Breast epithelium (tissue), 4 donors: ENCODE data around the gene SLA2. TPM values are rescaled to one million over a fixed set of nuclear protein-coding genes. Genes with fewer than 3 reads are reported as not detected.

Experiments used
- DNase-seq, 2 donors: peaks; one replicate each; pipeline ENCODE4 v3.0.0-alpha.2; 2019; ENCODE audit warnings: low spot score in 2 of 2
- H3K27ac ChIP-seq, 2 donors: fragments of 200-600 bp; sonication (generic) in 1 of 2; one replicate each; pipeline ENCODE4 v1.5.1; 2016 to 2019; ENCODE audit warnings: mild to moderate bottlenecking in 1 of 2
- H3K27me3 ChIP-seq, 2 donors: fragments of 200-600 bp; sonication (generic) in 1 of 2; one replicate each; pipeline versions ENCODE4 v1.5.1 to v1.6.0; 2017 to 2019; ENCODE audit warnings: control low read depth in 1 of 2, mild to moderate bottlenecking in 1 of 2
- H3K36me3 ChIP-seq: fragments of 200-600 bp; one replicate; pipeline ENCODE4 v1.5.1; 2019
- H3K4me1 ChIP-seq, 2 donors: fragments of 200-600 bp; sonication (generic); one replicate each; pipeline ENCODE4 v1.5.1; 2016 to 2019; ENCODE audit warnings: control low read depth in 1 of 2
- H3K4me3 ChIP-seq, 3 donors: fragments of 200-600 bp; sonication (generic); 1 replicate in 2 of 3; 2 replicates in 1 of 3; pipeline ENCODE4 v1.5.1; 2016 to 2019; ENCODE audit warnings: mild to moderate bottlenecking in 3 of 3, moderate library complexity in 2 of 3
- H3K9me3 ChIP-seq, 2 donors: fragments of 200-600 bp; sonication (generic) in 1 of 2; one replicate each; pipeline ENCODE4 v1.5.1; 2016 to 2019; ENCODE audit warnings: control low read depth in 1 of 2
- POLR2A ChIP-seq: fragments of 450-650 bp; IDR thresholded peaks from one replicate; pipeline ENCODE4 v1.6.1; 2016; ENCODE audit warnings: antibody characterized with exemption, mild to moderate bottlenecking, moderate library complexity
- POLR2AphosphoS5 ChIP-seq, 3 donors: sonication (generic); formaldehyde crosslinking; IDR thresholded peaks; one replicate each; pipeline ENCODE4 v1.6.1; 2017; ENCODE audit warnings: antibody characterized with exemption in 3 of 3
- intact Hi-C: fragments of 100-400 bp; cut with DNase I; formaldehyde crosslinking; loops from one replicate; pipeline ENCODE4 v1.15.1; 2023; ENCODE audit warnings: low total_unique reads
- total RNA-seq, 3 donors: library from RNA; depleted of rRNA; stranded (reverse); fragments of >200 nt; gene quantifications; one replicate each; pipeline ENCODE4 v1.1.0, GENCODE V29; 2016
- TF ChIP-seq, protein P1 (sequence below), 3 donors: fragments of 450-650 bp; IDR thresholded peaks; one replicate each; pipeline ENCODE4 v1.5.1; 2016 to 2017; ENCODE audit warnings: antibody characterized with exemption in 3 of 3, mild to moderate bottlenecking in 3 of 3, moderate library complexity in 3 of 3

SLA2 gene
- total RNA-seq, 3 donors from 2014 or later = 0.64 to 1.6 (median 0.66) TPM

DNA sequence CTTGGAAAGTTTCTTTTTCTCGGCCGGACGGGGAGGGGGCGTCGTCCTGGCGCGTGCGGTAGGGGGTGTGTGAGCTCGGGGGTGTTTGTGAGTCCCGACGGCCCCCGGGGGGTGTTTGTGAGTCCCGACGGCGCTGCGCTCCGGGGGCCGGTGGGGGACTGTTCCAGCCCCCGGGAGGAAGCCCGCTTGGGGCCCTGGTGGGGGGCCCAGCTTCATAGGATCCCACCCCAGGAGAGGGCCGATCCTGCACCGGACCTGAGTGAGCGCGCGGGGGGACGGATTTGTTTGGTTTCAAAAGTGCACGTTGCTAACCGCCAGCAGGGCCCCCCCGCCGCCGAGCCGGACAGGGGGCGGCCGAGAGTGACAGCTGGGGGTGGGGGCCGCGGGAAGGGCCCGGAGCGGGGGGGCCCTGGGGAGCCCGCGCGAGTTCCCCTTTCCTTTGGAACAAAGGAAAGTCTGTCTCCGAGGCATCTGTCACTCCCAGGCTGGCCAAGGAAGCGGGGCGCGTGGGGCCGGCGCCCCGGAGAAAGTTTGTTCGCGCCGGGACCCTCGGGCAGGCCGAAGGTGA is 72.1 kb downstream of the SLA2 start:
- intact Hi-C loops = no loop called here
- peak overlapping the region; percentile 83 to 86 (median 84) for H3K4me3 ChIP-seq
- TF ChIP-seq POLR2AphosphoS5 (IDR thresholded peaks at IDR 0.05) = no peak
- TF ChIP-seq, protein P1, sequence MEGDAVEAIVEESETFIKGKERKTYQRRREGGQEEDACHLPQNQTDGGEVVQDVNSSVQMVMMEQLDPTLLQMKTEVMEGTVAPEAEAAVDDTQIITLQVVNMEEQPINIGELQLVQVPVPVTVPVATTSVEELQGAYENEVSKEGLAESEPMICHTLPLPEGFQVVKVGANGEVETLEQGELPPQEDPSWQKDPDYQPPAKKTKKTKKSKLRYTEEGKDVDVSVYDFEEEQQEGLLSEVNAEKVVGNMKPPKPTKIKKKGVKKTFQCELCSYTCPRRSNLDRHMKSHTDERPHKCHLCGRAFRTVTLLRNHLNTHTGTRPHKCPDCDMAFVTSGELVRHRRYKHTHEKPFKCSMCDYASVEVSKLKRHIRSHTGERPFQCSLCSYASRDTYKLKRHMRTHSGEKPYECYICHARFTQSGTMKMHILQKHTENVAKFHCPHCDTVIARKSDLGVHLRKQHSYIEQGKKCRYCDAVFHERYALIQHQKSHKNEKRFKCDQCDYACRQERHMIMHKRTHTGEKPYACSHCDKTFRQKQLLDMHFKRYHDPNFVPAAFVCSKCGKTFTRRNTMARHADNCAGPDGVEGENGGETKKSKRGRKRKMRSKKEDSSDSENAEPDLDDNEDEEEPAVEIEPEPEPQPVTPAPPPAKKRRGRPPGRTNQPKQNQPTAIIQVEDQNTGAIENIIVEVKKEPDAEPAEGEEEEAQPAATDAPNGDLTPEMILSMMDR (IDR thresholded peaks at IDR 0.05) = no peak
- TF ChIP-seq POLR2A = no peak
- H3K27me3 ChIP-seq = no peaks in the 10 kb centered on the region
- no peaks in the 10 kb centered on the region for H3K9me3 ChIP-seq
- H3K27ac ChIP-seq = peak overlapping the region; percentile 94 to 95
- H3K4me1 ChIP-seq = peaks cover 0 to 10% of the 10 kb centered on the region in 2 donors
- H3K36me3 ChIP-seq = no peaks in the 10 kb centered on the region
- peak in 1 of 2 donors; percentile 35 for DNase-seq

DNA sequence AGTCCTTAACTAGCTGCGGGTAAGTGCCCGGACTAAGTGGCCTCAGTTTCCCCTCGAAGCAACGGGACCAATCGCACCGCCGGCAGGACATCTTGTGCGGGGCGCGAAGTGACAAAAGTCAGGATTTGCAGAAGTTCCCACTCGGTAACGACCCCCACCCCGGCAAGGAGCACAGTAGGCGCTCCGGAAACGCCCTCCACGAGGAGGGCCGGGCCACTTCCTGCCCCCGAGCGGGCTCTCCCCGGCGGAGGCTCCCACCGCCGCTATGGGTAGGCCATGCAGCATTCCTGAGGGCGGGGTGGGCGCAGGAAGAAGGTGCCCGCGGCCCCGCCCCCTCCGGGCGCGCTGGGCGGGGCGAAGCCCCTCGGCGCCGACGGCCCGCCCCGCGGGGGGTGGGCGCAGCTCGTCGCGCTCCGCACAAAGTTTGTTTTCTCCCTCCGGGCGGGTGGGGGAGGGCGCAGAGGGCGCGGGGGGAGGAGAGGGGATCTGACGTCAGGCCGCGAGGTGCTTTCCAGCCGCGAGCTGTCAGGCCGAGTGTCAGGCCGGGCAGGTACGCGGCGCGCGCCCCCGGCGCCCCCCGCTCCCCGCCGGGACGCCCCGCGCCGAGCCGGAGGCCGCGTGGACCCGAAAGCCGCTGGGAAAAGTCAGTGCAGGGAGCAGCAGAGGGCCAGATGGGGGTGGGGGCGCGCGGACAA is 72.7 kb downstream of the SLA2 start, which contains the start of gene TGIF2:
Gene TGIF2, plus strand, starts transcription at position 495 of the 695 bp plus-strand sequence. CDS start 5,178 bp downstream, outside the sequence.
- TF ChIP-seq, protein P1 (IDR thresholded peaks at IDR 0.05) = no peak
- peak in 2 of 3 donors; percentile 44 to 46 for TF ChIP-seq POLR2AphosphoS5 (IDR thresholded peaks at IDR 0.05)
- H3K4me1 ChIP-seq = peaks cover 0 to 10% of the 10 kb centered on the region in 2 donors
- H3K27me3 ChIP-seq = no peaks in the 10 kb centered on the region
- no peaks in the 10 kb centered on the region for H3K9me3 ChIP-seq
- no peaks in the 10 kb centered on the region for H3K36me3 ChIP-seq
- peak within 1 kb of the TSS; percentile 83 to 86 (median 84) for H3K4me3 ChIP-seq
- intact Hi-C loops = no loop called here
- peak; percentile 66 to 79 for DNase-seq
- peak within 1 kb of the TSS; percentile 94 to 95 for H3K27ac ChIP-seq

DNA sequence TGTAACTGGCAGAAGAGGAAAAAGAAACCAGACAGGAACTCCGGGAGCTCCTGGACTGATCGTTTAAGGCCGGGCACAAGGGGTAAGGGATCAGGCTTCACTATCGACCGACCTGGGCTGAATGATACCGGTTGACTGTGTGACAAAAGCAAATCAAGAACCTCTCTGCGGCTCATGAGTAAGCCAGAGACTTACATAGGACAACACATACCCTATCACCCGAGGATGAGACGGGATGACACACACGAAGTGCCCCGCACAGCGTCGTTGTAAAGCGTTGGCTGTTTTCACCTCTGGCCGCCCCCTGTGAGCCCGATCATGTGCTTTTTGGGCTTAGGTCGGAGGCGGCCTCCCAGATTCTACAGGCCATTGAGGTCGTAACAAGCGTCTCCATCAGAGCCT is 73.3 kb downstream of the SLA2 start:
- Histone ChIP-seq H3K27ac (peak overlapping the region; percentile 94 to 95), H3K4me1 (peaks cover 0 to 10% of the 10 kb centered on the region in 2 donors), H3K27me3 (no peaks in the 10 kb centered on the region), H3K4me3 (peak overlapping the region; percentile 83 to 86 (median 84)), H3K9me3 (no peaks in the 10 kb centered on the region), H3K36me3 (no peaks in the 10 kb centered on the region)
- DNase-seq = no peak
- TF ChIP-seq POLR2A (no peak), POLR2AphosphoS5 (IDR thresholded peaks at IDR 0.05) (no peak)
- TF ChIP-seq, protein P1 (IDR thresholded peaks at IDR 0.05) = no peak
- intact Hi-C loops = no loop called here

DNA sequence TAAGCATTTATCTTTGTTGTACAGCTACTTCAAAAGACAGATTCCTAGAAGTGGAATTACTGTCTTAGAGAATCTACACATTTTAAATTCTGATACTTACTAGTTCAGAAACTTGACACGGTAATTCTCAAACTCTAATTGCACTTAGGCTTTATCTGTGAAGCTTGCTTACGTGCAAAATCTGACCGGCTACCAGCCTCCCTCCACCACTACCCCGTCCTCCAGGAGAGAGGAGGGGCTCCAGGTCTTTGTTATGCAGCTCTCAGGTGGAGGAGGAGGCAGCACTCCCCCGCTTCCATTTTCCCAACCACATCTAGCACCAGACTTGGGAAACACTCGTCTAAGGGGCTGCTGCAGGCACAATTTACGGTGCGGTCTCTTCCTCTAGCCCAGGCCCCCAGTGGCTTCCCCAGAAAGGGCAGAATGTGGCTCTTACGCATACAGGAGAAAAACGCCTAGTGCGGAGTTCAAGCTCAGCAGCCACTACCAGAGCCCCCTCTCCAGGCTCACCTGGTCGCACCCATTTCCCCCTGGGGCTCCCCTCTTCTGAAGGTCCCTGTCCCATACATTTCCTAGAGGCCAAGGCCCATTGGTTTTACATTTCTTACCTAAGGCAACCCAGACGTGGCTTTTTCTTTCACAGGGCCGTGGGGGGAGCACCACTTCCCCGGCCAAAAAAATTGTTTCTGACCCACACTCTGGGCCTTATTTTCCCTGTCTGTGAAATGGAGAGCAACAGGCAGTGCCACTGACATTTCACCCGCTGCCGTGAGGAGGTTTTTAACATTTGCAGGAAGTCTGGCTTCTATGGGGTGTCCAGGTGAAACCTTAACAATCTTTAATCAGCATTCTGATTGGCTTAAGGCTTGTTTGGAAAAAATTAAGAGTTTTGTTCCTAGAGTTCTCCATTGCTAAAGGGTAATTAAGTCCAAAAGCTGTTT is 74.2 kb downstream of the SLA2 start:
- DNase-seq = no peak
- Histone ChIP-seq H3K9me3 (no peaks in the 10 kb centered on the region), H3K27ac (peak overlapping the region; percentile 94 to 95), H3K36me3 (no peaks in the 10 kb centered on the region), H3K4me3 (no peak overlapping the region), H3K4me1 (peaks cover 0 to 10% of the 10 kb centered on the region in 2 donors), H3K27me3 (no peaks in the 10 kb centered on the region)
- TF ChIP-seq, protein P1 (IDR thresholded peaks at IDR 0.05) = no peak
- TF ChIP-seq POLR2AphosphoS5 (IDR thresholded peaks at IDR 0.05) (no peak), POLR2A (no peak)
- intact Hi-C loops = no loop called here
